NCI-H82 treated with DMSO at 0.1 percent for 48 hours (cell line): ENCODE measurements around the gene ZNF653.
A peak's percentile ranks its signal among the peaks of the same experiment; 100 is the strongest.
"Not testable (repeated sequence)": the region's sequence is repeated elsewhere in the genome, so short reads cannot be mapped to it uniquely, and the experiment has no call there.

ENCODE experiments used
- DNase-seq: peaks from one replicate; lab custom pipeline; 2025; ENCODE audit not compliant: unreplicated experiment; lab: John Stamatoyannopoulos, UW

ZNF653 gene

DNA sequence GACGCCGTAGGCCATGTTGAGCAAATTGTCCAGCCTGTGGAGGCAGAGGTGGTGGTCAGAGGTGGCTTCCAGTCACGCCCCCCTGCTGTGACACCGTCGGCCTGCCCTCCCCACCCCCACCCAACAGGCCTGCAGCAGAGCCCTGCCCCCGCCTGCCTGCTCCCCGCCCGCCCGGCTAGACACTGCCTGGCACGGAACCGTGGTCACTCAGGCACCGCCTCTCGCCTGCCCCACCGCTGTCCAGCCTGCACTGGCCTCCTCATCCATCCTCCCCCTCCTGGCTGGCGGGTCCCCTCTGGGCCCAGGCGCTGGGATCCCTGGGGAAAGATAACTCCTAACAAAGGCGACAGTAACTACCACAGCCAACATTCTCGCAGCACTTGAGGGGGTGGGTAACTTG, 48.5 kb downstream of the ZNF653 start:
- DNase-seq = no peak

- DNase-seq = no peak
Measured at GRCh38 chr19:11456659-11457058, 49.0 kb downstream of the ZNF653 start.

DNA sequence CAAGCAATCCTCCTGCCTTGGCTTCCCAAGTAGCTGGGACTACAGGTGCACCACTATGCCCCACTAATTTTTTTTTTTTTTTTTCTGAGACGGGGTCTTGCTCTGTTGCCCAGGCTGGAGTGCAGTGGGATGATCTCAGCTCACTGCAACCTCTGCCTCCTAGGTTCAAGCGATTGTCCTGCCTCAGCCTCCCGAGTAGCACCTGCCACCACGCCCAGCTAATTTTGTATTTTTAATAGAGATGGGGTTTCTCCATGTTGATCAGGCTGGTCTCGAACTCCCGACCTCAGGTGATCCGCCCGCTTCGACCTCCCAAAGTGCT, 50.4 kb downstream of the ZNF653 start:
- not testable (repeated sequence) for DNase-seq

DNA sequence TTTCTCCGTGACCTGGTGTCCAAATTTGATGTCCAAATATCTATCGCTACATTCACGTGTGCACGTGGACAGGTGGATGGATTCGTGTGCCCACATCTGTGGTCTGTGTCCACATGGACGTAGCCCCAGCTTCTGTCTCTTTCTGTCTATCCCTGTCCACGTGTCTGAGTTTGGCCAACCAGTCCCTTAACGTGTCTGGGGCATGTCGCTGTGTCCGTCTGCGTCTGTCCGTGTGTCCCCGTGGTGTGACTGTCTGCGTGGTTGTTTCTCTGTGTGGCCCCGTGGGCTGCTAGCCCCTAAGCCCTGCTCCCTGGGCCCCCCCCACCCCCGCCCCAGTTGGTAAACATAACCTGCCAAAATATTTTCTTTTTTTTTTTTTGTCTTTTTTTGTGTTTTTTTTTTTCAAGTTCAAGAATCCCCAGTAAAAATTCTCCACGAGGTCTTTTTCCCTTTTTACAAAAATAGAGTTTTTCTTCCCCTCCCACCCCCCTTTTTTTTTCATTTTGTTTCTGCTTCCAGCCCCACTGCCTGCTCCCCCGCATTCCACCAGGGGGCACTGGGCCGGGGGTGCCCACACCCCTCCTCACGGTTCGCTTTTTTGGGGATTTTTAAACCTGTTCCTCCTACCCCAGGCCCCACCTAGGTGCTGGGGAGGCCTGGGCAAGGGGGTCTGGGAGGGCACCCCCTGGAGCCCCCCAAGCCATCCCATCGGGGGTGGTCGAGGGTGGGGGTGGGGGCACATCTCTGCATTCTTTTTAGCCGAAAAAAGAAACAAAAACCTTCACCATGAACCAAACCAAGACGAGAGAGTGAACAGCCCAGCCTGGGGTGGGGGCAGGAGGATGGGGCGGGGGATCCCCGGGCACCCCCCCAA, 51.9 kb downstream of the ZNF653 start:
- no peak for DNase-seq

- DNase-seq = no peak
Measured at GRCh38 chr19:11452620-11453310, 52.9 kb downstream of the ZNF653 start.

- no peak for DNase-seq
Measured at GRCh38 chr19:11451871-11452619, 53.6 kb downstream of the ZNF653 start.

GRCh38 chr19:11451327-11451870, 54.2 kb downstream of the ZNF653 start:
- DNase-seq = no peak

- DNase-seq = no peak
Measured at GRCh38 chr19:11450570-11451326, 54.9 kb downstream of the ZNF653 start.

- DNase-seq = no peak
Measured at GRCh38 chr19:11448923-11449554, 56.6 kb downstream of the ZNF653 start.

- DNase-seq = no peak
Measured at GRCh38 chr19:11448410-11448809, 57.2 kb downstream of the ZNF653 start.

- DNase-seq = no peak
Measured at GRCh38 chr19:11447347-11448262, 58.0 kb downstream of the ZNF653 start.

GRCh38 chr19:11446652-11447301, 58.9 kb downstream of the ZNF653 start:
- no peak for DNase-seq

DNA sequence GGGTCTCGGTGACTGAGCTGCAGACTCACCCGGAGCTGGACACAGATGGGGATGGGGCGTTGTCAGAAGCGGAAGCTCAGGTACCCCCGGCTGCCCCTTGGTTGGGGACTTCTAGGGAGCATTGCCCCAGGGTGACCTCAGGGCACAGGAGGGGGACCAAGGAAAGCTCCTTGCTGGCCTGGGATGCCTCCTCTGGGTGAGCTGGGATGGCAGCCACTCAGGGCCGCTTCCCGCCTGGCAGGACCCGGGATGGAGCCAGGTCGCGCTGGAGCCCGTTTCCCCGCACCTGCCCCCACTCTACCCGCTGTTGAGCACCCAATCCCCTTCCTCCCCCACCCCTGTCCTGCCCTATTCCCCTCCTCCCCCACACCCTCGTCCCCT, 59.4 kb downstream of the ZNF653 start:
- DNase-seq = no peak

DNA sequence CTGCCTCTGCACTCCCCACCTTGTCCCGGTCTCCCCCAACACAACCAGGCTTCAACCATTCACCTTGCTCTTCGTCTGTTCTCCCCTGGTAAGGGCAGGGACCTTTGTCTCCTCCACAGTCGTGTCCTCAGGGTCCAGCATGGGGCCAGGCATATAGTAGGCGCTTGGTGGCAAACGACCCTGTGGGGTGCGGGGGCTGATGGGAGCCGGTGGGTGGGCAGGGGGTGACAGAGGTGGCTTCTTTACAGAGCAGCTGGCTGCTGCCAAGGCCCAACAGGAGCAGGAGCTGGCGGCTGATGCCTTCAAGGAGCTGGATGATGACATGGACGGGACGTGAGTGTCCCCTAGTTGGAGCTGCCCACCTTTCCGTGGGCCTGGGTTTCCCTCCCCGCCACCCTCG, 60.5 kb downstream of the ZNF653 start:
- DNase-seq = no peak

- no peak for DNase-seq
Measured at GRCh38 chr19:11444059-11444458, 61.6 kb downstream of the ZNF653 start.

DNA sequence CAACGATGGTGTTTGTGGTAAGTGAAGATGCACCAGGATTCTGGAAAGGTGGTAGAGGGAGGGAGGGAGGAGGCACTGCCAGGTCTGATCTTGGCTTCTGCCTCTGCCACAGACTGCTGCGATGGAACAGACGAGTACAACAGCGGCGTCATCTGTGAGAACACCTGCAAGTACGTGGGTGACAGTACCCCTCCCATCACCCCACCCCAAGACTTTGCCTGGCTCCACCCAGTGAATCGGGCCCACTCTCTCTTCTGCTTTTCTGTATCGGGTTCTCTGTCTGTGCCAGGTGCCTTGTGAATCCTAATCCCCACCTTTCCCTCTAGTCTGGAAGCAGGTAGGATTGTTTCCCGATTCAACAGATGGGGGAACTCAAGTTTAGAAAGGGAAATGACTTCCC, 67.7 kb downstream of the ZNF653 start:
- no peak for DNase-seq

GRCh38 chr19:11435833-11436313, 69.8 kb downstream of the ZNF653 start:
- no peak for DNase-seq

GRCh38 chr19:11435057-11435832, 70.4 kb downstream of the ZNF653 start, which contains the start of the genes ODAD3 and PRKCSH:
Gene ODAD3 (minus strand): TSS chr19:11435121. CDS start chr19:11435016, 105 bp downstream.
Gene PRKCSH (plus strand): TSS chr19:11435635. CDS start chr19:11436118, 483 bp downstream.
- DNase-seq = peak; percentile 96
